Activated effector memory CD4-positive, alpha-beta T cell treated with anti-CD3 and anti-CD28 coated beads, Interleukin-2, amount 50 U/mL, for 16 hours (primary cell): ENCODE results near the gene CDK3.
"Not testable (repeated sequence)": the region's sequence is repeated elsewhere in the genome, so short reads cannot be mapped to it uniquely, and the experiment has no call there.

Experiments
- DNase-seq: peaks from one replicate; pipeline ENCODE4 v3.0.0-alpha.2; 2020

CDK3 gene

DNA sequence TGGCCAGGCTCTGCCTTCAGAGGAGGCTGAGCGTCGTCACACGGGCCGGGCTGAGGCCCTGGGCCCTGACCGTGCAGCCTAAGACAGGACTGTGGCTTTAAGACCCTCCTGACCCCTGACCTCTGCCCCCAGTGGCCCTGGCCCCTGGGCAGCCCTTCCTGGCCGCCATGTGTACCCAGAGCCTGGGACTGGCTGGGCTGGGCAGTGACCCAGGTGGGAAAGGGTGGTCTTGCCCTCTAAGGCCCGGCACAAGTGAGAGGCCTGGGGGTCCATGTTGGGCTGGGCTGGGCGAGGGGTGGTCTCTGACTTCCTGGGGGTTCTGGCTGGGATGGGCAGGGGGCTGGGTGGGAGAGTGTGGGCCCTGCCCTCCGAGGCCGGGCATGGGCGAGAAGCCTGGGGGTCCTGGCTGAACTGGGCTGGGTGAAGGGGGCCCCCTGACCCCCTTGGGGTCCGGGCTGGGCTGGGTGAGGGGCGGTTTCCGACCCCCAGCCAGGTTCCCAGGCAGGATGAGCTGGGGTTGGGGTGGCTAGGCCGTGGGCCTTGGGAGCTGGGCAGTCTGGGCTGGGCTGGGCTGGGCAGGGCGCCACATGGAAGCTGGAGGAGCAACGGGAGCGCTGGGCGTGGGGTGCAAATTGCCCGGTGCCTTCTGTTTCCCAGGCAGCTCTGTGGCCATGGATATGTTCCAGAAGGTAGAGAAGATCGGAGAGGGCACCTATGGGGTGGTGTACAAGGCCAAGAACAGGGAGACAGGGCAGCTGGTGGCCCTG, at the start of gene CDK3:
TSS of gene CDK3 (plus strand) at position 101 of the 767 bp plus-strand sequence. CDS start at position 672, 571 bp downstream.
- no peak for DNase-seq

- no peak for DNase-seq
Observed at GRCh38 chr17:75950855-75951554, 49.6 kb upstream of the CDK3 start.

DNA sequence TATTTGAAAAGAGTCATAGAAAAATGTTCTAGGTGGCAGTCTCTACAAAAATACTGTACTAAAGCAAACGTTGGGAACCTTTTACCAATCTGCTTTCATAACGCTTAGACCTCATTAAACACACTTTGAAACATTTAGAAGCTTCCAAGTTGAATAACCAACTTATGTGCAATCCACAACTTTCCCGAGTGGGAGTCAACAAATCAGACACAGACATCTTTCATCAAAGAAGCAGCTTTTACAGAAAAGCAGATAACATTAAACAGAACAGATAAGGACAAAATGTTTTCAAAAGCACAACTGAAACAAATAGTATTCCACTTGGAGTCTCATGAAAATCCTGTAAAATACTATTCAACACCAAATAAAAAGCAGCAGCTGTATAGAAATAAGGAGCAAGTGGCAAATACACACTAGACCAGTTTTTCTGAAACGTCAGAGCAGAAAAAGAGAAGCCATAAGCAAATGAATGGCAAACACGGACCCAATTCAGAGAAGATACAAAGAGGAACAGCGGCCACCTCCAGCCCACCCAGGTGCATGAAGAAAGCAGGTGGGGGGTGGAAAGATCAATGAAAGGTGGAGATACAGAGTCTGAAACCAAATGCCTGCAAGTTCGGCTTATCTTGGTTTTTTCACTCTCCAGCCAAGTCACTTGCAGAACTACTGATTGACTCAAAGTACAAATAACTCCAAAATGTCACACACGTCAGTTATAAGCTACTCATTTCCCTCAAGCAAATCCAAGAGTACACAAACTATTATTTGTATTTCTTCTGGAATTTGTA, 41.4 kb upstream of the CDK3 start:
- DNase-seq = no peak

DNA sequence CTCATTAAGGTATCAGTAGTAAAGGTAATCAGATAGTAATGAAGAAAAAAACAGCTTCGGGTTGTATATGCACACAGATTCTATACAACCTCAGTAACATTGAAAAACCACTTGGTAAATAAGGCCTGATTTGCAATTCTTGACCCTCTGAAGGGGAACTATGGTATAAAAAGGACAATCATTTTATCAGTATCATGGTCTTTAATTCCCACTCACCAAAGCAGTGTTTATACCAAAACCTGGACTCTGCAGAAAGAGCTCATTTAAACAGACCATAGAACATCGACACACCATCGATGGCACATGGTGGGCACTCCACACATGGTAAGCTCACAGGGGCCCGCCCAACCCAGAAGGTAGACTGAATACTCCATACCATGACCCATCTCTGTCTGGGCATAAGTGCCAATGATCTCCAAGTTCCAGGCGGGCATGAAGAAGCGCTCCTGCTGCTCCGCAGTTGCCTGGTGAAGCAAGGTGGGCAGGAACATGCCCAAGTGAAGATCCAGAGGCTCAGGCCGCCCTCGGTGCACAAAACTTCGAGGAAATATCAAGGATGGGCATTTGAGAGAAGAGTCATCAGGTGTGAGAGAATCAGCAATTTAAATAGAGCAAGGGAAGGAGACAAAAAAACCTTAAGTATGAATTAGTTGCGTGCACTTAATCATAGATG, 40.7 kb upstream of the CDK3 start:
- DNase-seq = no peak

DNA sequence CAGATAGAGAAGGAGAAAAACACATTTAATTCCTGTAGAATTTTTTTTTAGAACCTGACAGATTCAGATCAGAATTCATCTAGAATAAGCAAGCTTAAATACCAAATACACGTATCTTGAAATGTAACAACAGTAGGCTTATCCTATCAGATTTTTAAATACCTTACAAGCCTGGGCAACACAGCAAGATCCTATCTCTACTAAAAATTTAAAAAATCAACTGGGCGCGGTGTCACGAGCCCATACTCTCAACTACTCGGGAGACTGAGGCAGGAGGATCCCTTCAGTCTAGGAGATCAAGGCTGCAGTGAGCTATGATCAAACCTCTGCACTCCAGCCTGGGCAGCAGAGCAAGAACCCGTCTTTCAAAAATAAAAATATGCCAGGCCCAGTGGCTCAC, 35.2 kb upstream of the CDK3 start:
- no peak for DNase-seq

DNA sequence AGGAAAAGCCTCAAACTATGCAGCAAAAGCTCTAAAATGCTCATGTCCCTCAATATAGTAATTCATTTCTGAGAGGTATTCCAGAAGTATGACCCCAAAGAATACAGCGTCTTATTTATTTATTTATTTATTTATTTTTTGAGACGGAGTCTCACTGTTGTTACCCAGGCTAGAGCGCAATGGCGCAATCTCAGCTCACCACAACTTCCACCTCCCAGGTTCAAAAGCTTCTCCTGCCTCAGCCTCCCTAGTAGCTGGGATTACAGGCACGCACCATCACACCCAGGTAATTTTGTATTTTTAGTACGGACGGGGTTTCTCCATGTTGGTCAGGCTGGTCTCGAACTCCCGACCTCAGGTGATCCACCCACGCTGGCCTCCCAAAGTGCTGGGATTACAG, 31.6 kb upstream of the CDK3 start:
- DNase-seq = not testable (repeated sequence)

DNA sequence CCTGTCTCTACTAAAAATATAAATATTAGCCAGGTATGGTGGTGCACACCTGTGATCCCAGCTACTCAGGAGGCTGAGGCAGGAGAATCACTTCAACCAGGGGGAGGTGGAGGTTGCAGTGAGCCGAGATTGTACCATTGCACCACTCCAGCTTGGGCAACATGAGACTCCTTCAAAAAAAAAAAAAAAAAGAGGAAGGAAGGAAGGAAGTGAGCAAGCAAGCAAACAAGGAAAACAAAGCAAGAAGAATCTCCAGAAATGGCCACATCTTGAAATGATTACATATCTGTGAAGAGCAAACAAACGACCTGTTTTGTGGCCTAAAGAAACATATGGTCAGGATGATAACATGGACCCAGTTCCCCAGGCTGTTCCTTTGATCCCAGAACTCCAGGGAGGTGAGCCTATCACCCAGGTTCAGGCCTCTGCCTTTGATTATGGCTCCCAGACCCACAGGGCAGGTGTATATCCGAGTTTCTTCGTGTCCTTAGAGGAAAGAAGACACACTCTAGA, 30.6 kb upstream of the CDK3 start:
- DNase-seq = no peak

- DNase-seq = no peak
Observed at GRCh38 chr17:75970626-75971025, 30.0 kb upstream of the CDK3 start.

DNA sequence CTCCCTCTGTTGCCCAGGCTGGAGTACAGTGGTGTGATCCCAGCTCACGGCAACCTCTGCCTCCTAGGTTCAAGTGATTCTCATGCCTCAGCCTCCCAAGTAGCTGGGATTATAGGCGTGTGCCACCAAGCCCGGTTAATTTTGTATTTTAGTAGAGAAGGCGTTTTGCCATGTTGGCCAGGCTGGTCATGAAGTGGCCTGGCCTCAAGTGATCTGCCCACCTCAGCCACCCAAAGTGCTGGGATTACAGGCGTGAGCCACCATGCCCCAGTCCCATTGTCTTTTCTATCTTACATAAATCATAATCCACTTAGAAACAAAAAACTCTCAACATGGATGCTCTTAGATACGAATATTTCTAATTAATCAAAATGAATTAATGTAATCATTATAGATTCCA, 25.5 kb upstream of the CDK3 start:
- DNase-seq = not testable (repeated sequence)

DNA sequence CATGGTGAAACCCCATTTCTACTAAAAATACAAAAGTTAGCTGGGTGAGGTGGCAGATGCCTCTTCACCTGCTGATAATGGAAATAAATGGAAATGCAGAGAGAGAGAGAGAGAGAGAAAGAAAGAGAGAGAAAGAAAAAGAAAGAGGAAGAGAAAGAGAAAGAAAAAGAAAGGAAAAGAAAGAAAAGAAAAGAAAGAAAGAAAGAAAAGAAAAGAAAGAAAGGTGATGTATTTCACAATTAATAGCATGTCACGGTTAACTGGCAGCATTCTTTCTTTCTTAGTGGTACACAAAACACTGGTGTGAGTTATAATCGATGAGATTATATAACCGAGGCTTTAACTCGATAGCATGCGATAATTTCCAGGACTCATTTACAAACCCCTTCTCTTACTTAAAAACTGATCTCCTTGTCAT, 24.9 kb upstream of the CDK3 start:
- no peak for DNase-seq

DNA sequence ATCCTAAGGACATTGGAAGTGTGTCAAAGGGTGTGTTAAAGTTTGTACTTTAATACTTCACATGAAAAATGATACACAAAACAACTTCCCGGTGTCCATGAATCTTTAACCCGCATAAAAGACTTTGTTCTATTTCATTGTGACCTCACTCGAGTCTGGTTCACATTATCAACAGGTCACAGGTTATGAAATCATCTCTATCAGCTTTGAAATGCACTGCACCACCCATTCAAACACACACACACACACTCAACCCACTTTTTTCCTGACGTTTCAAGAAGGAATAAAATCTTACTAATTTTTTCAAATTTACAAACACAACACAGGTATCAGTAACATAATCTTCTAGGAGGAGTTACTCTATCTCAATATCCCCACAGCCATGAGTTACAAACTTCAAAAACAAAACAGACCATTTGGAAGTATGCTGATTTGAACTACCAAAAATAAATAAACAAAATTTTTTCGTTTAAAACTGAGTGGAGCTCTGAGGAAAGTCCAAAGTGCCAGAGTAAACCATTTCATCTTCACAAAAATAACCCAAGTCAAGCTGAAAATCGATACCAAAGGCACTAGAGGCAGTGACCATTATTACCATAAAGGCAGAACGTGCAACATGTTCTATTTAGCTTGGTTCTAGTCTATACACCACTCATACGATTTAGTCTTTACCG, 24.3 kb upstream of the CDK3 start:
- no peak for DNase-seq

DNA sequence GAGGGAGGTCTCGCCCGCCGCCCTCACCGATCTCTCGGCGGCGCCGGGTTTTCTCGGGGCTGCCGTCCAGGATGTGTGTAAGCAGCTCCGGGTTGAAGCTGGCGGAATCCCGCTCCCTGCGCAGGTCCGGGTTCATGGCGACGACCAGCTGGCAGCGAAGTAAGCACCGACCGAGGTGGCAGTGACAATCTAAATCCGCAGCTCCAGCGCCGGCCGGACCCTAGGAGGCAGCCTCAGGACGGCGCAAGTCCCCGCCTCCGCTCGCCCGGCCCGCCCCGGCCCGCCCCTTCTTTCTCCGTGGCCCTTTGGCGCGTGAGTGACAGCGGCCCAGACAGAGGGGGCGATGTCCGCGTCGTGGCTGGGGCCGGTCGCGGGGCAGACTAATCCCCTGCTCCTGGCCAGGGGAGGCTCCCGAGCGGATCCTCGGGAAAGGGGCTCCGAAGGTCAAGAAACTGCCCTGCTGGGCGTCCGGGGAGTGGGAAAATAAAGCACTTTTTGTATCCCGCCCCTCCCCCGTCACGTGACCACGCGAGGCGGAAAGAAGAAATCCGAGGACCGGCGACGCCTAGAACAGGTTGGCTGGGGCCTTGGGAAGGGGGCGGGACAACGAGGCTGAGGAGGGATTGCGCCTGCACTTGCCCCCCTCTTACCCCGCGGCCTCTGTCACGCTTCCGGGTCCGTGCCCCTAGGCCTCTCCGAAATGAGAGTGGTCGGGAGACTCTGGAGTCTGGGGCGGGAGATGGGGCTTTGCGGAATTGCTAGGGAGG, 21.5 kb upstream of the CDK3 start, which contains the start of the genes ACOX1 and TEN1:
TSS of gene ACOX1 (minus strand) at position 229 of the 767 bp plus-strand sequence. CDS start at position 136, 93 bp downstream.
TSS of gene TEN1 (plus strand) at position 303 of the 767 bp plus-strand sequence. CDS start 6,953 bp downstream, outside the sequence.
- peak; percentile 98 for DNase-seq

- DNase-seq = no peak
Observed at GRCh38 chr17:75979705-75980187, 20.9 kb upstream of the CDK3 start.

DNA sequence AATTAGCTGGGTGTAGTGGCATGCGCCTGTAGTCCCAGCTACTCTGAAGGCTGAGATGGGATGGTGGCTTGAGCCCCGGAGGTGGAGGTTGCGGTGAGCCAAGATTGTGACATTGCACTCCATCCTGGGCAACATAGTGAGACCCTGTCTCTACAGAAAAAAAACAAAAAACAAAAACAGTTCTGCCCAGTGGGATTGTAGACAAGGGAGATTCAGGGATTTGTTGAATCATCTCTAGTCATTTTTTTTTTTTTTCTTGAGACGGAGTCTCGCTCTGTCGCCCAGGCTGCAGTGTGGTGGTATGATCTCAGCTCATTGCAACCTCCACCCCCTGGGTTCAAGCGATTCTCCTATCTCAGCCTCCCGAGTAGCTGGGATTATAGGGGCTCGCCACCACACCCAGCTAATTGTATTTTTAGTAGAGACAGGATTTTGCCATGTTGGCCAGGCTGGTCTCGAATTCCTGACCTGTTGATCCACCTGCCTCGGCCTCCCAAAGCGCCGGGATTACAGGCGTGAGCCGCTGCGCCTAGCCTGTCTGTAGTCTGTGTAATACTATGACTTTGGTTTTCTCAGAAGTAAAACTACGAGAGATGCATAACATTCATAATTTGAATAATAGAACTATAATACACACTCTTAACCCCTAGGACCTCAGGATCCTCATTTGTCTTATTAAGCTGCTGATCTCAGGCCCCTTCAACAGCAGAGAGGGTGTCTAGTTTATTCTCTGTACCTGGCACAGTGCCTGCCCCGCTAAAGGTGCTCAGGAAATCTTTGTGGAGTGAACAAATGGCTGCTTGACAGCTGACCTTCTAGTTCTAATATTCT, 20.3 kb upstream of the CDK3 start:
- DNase-seq = no peak

DNA sequence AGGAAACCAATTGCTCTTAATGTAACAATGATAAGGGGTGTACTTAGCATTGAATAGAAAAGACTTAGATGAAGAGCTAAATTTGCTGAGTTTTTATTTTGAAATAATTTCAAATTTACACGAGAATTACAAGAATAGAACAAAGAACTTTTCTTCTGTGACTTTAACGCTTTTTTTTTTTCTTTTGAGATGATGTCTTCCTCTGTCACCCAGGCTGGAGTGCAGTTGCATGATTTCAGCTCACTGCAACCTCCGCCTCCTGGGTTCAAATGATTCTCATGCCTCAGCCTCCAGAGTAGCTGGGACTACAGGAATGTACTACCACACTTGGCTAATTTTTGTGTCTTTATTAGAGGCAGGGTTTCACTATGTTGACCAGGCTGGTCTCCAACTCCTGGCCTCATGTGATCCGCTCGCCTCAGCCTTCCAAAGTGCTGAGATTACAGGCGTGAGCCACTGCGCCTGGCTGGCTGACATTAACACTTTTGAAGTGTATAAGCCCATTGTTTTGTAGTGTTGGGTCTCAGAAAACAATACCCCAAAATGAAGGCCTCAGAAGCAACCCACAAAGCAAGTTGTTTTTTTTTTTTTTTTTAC, 19.5 kb upstream of the CDK3 start:
- no peak for DNase-seq

GRCh38 chr17:75983501-75984181, 17.0 kb upstream of the CDK3 start:
- no peak for DNase-seq

GRCh38 chr17:75985986-75986385, 14.7 kb upstream of the CDK3 start:
- no peak for DNase-seq

DNA sequence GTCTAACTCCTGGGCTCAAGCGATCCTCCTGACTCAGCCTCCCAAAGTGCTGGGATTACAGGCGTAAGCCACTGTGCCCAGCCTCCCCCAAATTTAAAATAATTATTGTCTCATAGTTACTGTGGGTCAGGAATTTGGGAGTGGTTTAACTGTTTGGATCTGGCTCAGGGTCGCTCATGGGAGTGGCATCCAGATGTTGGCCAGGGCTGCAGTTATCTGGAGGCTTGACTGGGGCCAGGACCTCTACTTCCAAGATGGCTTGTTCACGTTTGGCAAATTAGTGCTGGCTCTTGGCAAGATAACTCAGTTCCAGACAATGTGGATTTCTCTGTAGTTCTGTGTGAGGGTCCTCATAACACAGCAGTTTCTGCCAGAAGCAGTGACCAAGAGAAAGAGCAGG, 13.6 kb upstream of the CDK3 start:
- DNase-seq = peak; percentile 25

DNA sequence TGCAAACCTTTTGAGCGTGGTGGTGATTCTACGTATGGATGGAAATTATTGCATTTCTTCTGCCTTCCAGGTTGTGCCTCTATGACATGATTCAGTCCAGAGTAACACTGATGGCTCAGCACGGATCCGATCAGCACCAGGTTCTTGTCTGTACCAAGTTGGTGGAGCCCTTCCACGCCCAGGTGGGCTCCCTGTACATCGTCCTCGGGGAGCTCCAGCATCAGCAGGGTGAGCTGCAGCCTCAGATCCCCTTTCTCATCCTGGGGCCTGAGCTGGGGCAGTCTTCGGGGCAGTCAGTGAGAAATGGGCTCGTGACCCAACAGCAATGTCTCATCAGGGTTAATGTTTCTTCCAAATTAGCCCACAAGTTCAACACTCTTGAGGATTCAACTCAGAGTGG, 9.3 kb upstream of the CDK3 start:
- DNase-seq = no peak
